Neural cell (in vitro differentiated cells): Measurements from ENCODE around the gene ZRANB3.

Experiments
- CTCF ChIP-seq: fragments of 450-650 bp; IDR thresholded peaks from 2 replicates; pipeline ENCODE4 v1.5.1; 2014; ENCODE audit warnings: antibody characterized with exemption, mild to moderate bottlenecking, moderate library complexity; ENCODE audit not compliant: poor library complexity, severe bottlenecking
- EP300 ChIP-seq: fragments of 450-650 bp; conservative IDR thresholded peaks from 2 replicates; pipeline ENCODE4 v1.6.1; 2014; ENCODE audit warnings: antibody characterized with exemption, mild to moderate bottlenecking, moderate library complexity; ENCODE audit not compliant: poor library complexity, severe bottlenecking
- EZH2 ChIP-seq: fragments of 200-600, 300-800 bp; shearing (Covaris generic), sonication (generic); IDR thresholded peaks from 2 replicates; pipeline ENCODE4 v1.6.1; 2014; ENCODE audit warnings: antibody characterized with exemption, low read length, borderline replicate concordance, mild to moderate bottlenecking; ENCODE audit not compliant: insufficient read depth, poor library complexity, severe bottlenecking
- MXI1 ChIP-seq: fragments of 450-650 bp; conservative IDR thresholded peaks from 2 replicates; pipeline ENCODE4 v1.6.1; 2014; ENCODE audit warnings: antibody characterized with exemption, mild to moderate bottlenecking; ENCODE audit not compliant: poor library complexity, severe bottlenecking
- POLR2AphosphoS5 ChIP-seq: IDR thresholded peaks from 2 replicates; pipeline ENCODE4 v1.6.1; 2012
- RAD21 ChIP-seq: fragments of 450-650 bp; conservative IDR thresholded peaks from 2 replicates; pipeline ENCODE4 v1.6.1; 2014; ENCODE audit warnings: antibody characterized with exemption, mild to moderate bottlenecking, moderate library complexity
- REST ChIP-seq: IDR thresholded peaks from 2 replicates; pipeline ENCODE4 v1.6.1; 2012; ENCODE audit warnings: borderline replicate concordance

GRCh38 chr2:135132314-135132713 lies 398.7 kb downstream of the ZRANB3 start:
- TF ChIP-seq POLR2AphosphoS5 (no peak), RAD21 (no peak), CTCF (no peak), EP300 (no peak), EZH2 (no peak), MXI1 (no peak), REST (no peak)
